Heart right ventricle (tissue), 16 donors: ENCODE data around the gene LRCH1. TPM values are rescaled to one million over a fixed set of nuclear protein-coding genes. Genes with fewer than 3 reads are reported as not detected.

Experiments
- ATAC-seq, 8 donors: fragments of 200-7000 bp; cut with Tn5 transposase; one replicate each; pipeline ENCODE4 v1.9.1; 2020; ENCODE audit warnings: mild to moderate bottlenecking in 8 of 8, moderate library complexity in 8 of 8, moderate number of reproducible peaks in 1 of 8
- DNase-seq, 2 donors: peaks; one replicate each; pipeline ENCODE4 v3.0.0-alpha.2; 2020
- H3K27ac ChIP-seq, 10 donors: fragments of 200-600 bp; sonication (generic) in 2 of 10; one replicate each; pipeline versions ENCODE4 v1.5.0 to v1.8.0; 2020 to 2022; ENCODE audit warnings: mild to moderate bottlenecking in 3 of 10
- H3K27me3 ChIP-seq, 7 donors: fragments of 200-600 bp; one replicate each; pipeline ENCODE4 v1.8.0; 2021 to 2022; ENCODE audit warnings: mild to moderate bottlenecking in 2 of 7
- H3K36me3 ChIP-seq, 9 donors: fragments of 200-600 bp; sonication (generic) in 1 of 9; one replicate each; pipeline versions ENCODE4 v1.5.0 to v1.8.0; 2020 to 2022; ENCODE audit warnings: mild to moderate bottlenecking in 2 of 9
- H3K4me1 ChIP-seq, 9 donors: fragments of 200-600 bp; sonication (generic) in 1 of 9; one replicate each; pipeline versions ENCODE4 v1.5.0 to v1.8.0; 2020 to 2022; ENCODE audit warnings: mild to moderate bottlenecking in 4 of 9
- H3K4me3 ChIP-seq, 10 donors: fragments of 200-600 bp; sonication (generic) in 2 of 10; one replicate each; pipeline versions ENCODE4 v1.5.0 to v1.8.0; 2020 to 2022; ENCODE audit warnings: mild to moderate bottlenecking in 7 of 10, moderate library complexity in 2 of 10
- H3K9me3 ChIP-seq, 11 donors: fragments of 200-600 bp in 10 of 11; sonication (generic) in 2 of 11; one replicate each; pipeline versions ENCODE4 v1.5.0 to v1.8.0; 2013 to 2022; ENCODE audit warnings: mild to moderate bottlenecking in 2 of 11, control low read depth in 1 of 11, moderate library complexity in 1 of 11
- WGBS, 2 donors: extraction: QIAGEN DNeasy Blood & Tissue Kit; methylation state at CpG; one replicate each; pipeline ENCODE4 v1.1.7; 2013; ENCODE audit warnings: inconsistent platforms in 1 of 2; 5-methylcytosine and 5-hydroxymethylcytosine counted together
- intact Hi-C, 10 donors: fragments of 100-400 bp; cut with DNase I; formaldehyde crosslinking; loops; one replicate each; pipeline versions ENCODE4 v1.11.1 to v1.14.2; 2022
- polyA plus RNA-seq, 2 donors: library from polyadenylated mRNA; stranded (reverse); fragments of 200-250 nt; gene quantifications; one replicate each; pipeline ENCODE4 v1.2.3, GENCODE V29; 2013
- total RNA-seq, 10 donors: library from RNA; stranded (reverse); fragmentation: NEBNext Ultra II Directional in 3 of 10; extraction: Animal tissue kit (Norgen Biotek cat#: 25700) in 3 of 10; gene quantifications; one replicate each; pipeline versions ENCODE4 v1.2.1 to v1.2.4, GENCODE V29; 2021 to 2023
- TF ChIP-seq, protein P1 (sequence below), 9 donors: fragments of 200-600 bp; sonication (generic) in 2 of 9; IDR thresholded peaks; one replicate each; pipeline versions ENCODE4 v1.5.0 to v1.8.0; 2021 to 2022; ENCODE audit warnings: antibody characterized with exemption in 9 of 9, mild to moderate bottlenecking in 5 of 9, moderate library complexity in 1 of 9
- donor health status: Arrhythmogenic right ventricular cardiomyopathy.
- donor health status: ischemic (EF 13 %, LVEDD 7.1; RV severe dilation, severe dysfunction).
- donor health status: healthy with polysubstance abuse.
- donor health status: DM: no; HTN: yes; CAD: no.
- donor health status: DM: no; HTN: no; CAD: no.
- donor health status: ischemic (EF 25% LVEDD 6.9; RV normal size, moderate dysfunction).
- donor health status: ischemic (EF 25% LVEDD 5.7; RV mildly dilated, moderate dysfunction).
- donor health status: healthy.
- donor health status: DM: yes; HTN: yes; CAD: no.
- donor health status: Ischemic cardiomyopathy.
- donor health status: ischemic (EF 35%, LVEDD 5.7; RV mildly dilated, moderate dysfunction).
- donor health status: nonischemic (EF 11% LVEDD 7.7; RV severe dilation, severe dysfunction).
- donor health status: DM: yes; HTN: yes; CAD: no.
- donor health status: PGD.
- donor health status: ischemic (EF 29% LVEDD 5.4; RV normal size, mild dysfunction).
- donor health status: nonischemic (EF 23%, LVEDD 6.1; RV moderate dilation, normal function).

Gene LRCH1
- total and polyA plus RNA-seq, 12 donors: 4.1 to 20.3 (median 13.1) TPM

DNA sequence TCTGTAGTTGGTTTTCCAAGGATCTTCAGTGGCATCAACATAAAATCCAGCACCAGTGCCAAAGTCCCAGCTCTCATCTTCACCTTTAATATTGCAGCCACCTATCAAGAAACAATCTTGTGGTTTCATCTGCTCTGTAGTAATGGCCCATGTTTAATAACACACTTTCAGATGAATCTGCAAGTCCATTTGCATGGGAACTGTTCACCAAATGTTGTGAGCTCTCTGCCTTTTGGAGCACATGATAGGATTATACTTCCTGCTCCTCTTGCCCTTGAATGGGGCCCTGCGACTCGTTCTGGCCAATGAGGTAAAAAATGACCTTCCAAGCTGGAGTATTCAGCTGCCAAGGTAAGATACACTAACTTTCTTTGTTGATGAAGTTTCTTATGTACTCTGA, 229.7 kb downstream of the LRCH1 start:
- Histone ChIP-seq H3K27ac (no peak overlapping the region), H3K4me1 (peaks cover 0 to 13% (median 0%) of the 10 kb centered on the region in 9 donors), H3K9me3 (no peaks in the 10 kb centered on the region), H3K27me3 (no peaks in the 10 kb centered on the region), H3K4me3 (no peak overlapping the region), H3K36me3 (peaks cover 0 to 100% (median 71%) of the 10 kb centered on the region in 9 donors)
- WGBS, 2 donors: 63 to 64% methylated on average over 2 of the region's 2 CpGs
- intact Hi-C loops: loop anchor here in 1 of 10 donors (10.0 kb wide), 1 partner anchor 48 kb away; no protein-coding TSS in a partner anchor
- ATAC-seq: no peak
- DNase-seq: no peak
- TF ChIP-seq, protein P1, sequence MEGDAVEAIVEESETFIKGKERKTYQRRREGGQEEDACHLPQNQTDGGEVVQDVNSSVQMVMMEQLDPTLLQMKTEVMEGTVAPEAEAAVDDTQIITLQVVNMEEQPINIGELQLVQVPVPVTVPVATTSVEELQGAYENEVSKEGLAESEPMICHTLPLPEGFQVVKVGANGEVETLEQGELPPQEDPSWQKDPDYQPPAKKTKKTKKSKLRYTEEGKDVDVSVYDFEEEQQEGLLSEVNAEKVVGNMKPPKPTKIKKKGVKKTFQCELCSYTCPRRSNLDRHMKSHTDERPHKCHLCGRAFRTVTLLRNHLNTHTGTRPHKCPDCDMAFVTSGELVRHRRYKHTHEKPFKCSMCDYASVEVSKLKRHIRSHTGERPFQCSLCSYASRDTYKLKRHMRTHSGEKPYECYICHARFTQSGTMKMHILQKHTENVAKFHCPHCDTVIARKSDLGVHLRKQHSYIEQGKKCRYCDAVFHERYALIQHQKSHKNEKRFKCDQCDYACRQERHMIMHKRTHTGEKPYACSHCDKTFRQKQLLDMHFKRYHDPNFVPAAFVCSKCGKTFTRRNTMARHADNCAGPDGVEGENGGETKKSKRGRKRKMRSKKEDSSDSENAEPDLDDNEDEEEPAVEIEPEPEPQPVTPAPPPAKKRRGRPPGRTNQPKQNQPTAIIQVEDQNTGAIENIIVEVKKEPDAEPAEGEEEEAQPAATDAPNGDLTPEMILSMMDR (IDR thresholded peaks at IDR 0.05): no peak

DNA sequence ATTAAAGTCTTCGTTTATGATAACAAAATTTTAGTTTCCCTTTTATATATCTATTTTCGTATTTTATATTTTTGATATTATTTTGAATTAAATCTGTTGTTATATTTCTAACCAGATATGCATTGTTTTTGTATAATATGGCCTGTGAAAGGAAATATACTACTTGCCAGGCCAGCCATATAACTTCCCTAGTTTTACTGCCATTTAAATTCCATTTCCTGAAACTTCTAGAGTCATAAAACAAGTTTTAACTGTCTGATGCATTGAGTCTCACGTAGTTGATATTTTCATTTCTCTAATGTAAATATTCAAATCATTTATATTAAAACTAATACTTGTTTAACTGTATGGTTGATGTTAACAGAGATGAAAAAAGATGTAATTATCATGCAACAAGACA, 230.5 kb downstream of the LRCH1 start:
- intact Hi-C loops: loop anchor here in 1 of 10 donors (10.0 kb wide), 1 partner anchor 49 kb away; no protein-coding TSS in a partner anchor
- ATAC-seq (no peak), DNase-seq (no peak)
- Histone ChIP-seq H3K27me3 (no peaks in the 10 kb centered on the region), H3K4me1 (peaks cover 0 to 13% (median 0%) of the 10 kb centered on the region in 9 donors), H3K4me3 (no peak overlapping the region), H3K36me3 (peaks cover 0 to 100% (median 75%) of the 10 kb centered on the region in 9 donors), H3K27ac (no peak overlapping the region), H3K9me3 (no peaks in the 10 kb centered on the region)
- 95 to 97% methylated on average over 3 of the region's 3 CpGs for WGBS, 2 donors
- TF ChIP-seq, protein P1 (IDR thresholded peaks at IDR 0.05): no peak

DNA sequence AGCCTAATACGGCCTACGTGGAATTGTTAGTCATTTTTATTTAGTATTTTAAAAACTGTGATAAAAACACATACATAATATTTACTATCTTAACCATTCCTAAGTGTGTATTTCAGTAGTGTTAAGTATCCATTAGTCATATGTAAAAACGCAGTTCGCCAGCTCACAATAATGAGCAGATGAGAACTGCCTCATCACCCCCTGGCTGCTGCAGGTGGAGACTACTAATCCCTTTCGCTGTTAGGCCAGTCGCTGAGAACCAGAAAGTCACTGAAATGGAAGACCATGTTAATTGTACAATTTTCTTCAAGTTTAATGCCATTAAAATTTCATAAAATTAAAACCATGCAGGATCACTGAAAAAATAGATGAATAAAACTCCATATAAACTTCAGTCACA, 242.4 kb downstream of the LRCH1 start:
- Histone ChIP-seq H3K4me1 (peaks cover 2 to 46% (median 34%) of the 10 kb centered on the region in 9 donors), H3K4me3 (peak overlapping the region in 4 of 10 donors; percentile 67 to 95 (median 80)), H3K27ac (no peak overlapping the region), H3K27me3 (no peaks in the 10 kb centered on the region), H3K36me3 (peaks cover 0 to 33% (median 10%) of the 10 kb centered on the region in 9 donors), H3K9me3 (no peaks in the 10 kb centered on the region)
- 94 to 95% methylated on average over 6 of the region's 6 CpGs for WGBS, 2 donors
- ATAC-seq (no peak), DNase-seq (no peak)
- TF ChIP-seq, protein P1 (IDR thresholded peaks at IDR 0.05): no peak
- intact Hi-C loops: no loop called here

DNA sequence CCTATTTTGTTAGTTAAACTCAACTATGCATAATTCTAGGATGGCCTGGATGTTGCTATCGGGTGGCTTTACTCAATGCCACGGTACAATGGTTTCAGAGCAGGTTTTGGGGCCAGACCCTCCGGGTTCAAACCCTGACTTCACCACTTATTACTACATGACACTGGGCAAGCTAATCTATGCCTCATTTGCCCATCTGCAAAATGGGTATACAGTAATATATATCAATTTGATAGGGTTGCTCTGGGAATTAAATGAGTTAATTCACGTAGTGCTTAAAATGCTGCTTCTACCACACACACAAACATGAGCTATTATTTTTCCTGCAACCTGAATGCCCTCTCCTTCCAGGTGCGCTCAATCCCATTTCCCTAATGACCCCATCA, 243.2 kb downstream of the LRCH1 start:
- DNase-seq (no peak), ATAC-seq (no peak)
- Histone ChIP-seq H3K27ac (peak overlapping the region; percentile 78 to 95 (median 92)), H3K36me3 (peaks cover 0 to 25% (median 2%) of the 10 kb centered on the region in 9 donors), H3K4me1 (peaks cover 2 to 46% (median 34%) of the 10 kb centered on the region in 9 donors), H3K27me3 (no peaks in the 10 kb centered on the region), H3K9me3 (no peaks in the 10 kb centered on the region), H3K4me3 (peak overlapping the region; percentile 57 to 95 (median 76))
- intact Hi-C loops: no loop called here
- TF ChIP-seq, protein P1 (IDR thresholded peaks at IDR 0.05): no peak
- 68 to 72% methylated on average over 5 of the region's 5 CpGs for WGBS, 2 donors
